HL-60/S4 treated with phorbol 12-myristate 13-acetate at 8.2 ng/mL for 4 days and 3 days (cell line): ENCODE measurements around the gene GAMT.
"Not testable (repeated sequence)": the region's sequence is repeated elsewhere in the genome, so short reads cannot be mapped to it uniquely, and the experiment has no call there.

Source experiments
- in situ Hi-C: fragments of 300-500 bp; cut with MboI; formaldehyde crosslinking; loops from 2 replicates; pipeline ENCODE4 v1.15.0; 2022; ENCODE audit warnings: low sequenced_read_pairs

The GAMT gene

DNA sequence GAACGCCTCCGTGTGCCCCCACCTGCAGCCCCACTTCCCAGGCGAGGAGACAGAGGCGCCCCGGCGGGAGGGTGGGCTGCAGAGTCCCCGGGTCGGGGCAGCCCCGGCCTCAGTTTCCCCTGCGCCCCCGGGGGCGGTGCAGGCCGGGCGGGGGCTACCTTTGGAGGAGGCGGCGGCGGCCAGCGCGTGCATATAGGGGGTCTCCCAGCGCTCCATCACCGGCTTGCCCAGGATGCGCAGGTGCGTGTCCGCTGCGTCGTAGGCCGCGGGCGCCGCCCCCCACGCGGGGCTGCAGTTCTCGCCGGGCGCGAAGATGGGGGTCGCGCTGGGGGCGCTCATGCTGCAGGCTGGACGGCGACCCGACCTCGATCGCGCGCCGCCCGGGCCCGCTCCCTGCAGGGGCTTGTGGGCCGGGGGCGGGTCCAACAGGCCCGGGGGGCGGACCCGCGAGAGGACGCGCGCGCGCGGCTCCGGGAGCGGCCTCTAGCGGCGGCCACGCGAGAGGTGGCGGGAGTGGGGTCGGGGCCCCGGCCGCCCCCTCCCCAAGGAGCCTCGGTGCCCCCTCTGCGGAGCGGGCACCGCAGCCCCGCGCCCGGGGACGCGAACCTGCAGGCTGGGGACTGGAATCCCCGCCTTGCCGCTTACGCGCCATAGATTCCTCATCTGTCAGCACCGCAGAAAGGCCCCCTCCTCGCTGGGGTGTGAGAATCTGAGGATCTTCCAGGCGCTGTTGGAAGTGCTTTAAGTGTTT lies at the start of gene GAMT:
GAMT (minus strand) TSS at position 405 of the 751 bp plus-strand sequence; CDS start at position 339, 66 bp downstream.
- in situ Hi-C loops, result no loop called here

GRCh38 chr19:1449467-1450442 lies 48.4 kb upstream of the GAMT start, which contains the start of gene APC2:
Gene APC2, plus strand, starts transcription at chr19:1450121. Its CDS starts 2,881 bp downstream, at chr19:1453002.
- in situ Hi-C loops, result no loop called here

DNA sequence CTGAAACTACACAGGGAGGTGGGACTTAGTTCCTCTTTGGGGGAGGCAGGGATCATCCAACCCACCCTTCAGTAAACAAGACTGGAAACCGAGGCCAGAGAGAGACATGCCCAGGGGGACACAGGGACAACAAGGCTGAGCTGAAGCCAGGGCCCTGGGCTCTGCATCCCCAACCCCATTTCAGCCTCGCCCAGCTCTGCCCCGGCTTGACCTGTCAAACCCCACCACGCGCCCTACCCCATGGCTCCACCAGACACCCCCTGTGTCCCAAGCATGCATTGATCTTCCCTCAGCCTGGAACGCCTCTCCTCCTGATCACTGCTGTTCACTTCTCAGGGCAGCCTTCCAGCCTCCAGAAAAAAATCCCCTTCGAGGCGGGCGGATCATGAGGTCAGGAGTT lies 46.6 kb upstream of the GAMT start:
- in situ Hi-C loops, result no loop called here

DNA sequence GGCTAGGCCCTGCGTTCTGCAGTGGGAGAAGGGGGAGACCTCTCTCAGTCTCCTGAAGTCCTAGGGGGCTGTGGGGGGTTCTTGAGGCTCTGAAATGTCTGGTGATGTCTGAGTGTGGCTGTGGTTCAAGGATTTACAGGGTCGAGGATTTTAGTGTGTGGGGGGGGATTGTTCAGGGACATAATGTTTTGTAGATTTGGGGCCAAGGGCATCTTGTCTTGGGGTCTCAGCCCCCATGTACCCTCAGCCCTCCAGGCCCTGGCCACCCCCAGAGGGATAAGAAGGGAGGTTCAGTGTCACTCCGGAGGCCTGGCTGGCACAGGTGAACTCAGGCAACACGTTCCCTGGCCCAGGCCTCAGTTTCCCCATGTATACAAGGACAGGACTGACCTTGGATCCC lies 46.2 kb upstream of the GAMT start:
- in situ Hi-C loops, result no loop called here

DNA sequence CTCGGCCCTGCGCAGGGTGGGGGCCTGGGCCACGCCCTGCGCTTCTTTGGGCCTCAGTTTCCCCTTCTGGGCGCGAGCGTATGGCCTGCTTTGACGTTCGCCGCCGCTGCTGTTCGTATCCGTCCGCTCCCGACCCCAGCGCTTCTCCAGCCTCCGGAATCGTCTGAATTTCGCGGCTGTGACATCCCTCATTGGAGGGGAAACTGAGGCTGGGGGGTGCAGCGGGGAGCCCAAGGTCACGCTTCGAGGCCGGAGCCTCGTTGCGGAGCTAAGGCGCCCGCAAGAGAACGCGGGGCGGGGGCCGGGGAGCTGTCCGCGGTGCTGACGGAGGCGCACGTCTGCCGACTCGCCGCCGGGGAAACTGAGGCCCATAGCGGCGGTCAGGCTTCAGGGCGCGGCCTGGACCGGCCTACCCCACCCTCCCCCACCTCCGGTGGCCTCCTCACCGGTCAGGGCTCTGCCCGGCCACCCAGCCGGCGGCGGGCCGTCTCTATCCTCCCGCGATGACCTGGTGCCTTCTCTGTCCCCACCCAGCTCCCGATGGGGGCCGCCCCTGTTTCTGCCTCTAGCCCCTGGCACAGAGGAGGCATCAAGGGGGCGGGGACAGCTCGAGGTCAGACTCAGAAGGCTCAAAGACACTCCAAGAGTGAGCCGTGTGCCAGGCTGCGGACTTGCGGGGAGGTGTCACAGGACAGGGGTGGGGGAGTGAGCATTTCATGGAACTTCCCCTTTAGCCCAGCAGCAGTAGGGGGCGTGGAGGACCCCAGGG lies 45.6 kb upstream of the GAMT start:
- in situ Hi-C loops, result no loop called here

DNA sequence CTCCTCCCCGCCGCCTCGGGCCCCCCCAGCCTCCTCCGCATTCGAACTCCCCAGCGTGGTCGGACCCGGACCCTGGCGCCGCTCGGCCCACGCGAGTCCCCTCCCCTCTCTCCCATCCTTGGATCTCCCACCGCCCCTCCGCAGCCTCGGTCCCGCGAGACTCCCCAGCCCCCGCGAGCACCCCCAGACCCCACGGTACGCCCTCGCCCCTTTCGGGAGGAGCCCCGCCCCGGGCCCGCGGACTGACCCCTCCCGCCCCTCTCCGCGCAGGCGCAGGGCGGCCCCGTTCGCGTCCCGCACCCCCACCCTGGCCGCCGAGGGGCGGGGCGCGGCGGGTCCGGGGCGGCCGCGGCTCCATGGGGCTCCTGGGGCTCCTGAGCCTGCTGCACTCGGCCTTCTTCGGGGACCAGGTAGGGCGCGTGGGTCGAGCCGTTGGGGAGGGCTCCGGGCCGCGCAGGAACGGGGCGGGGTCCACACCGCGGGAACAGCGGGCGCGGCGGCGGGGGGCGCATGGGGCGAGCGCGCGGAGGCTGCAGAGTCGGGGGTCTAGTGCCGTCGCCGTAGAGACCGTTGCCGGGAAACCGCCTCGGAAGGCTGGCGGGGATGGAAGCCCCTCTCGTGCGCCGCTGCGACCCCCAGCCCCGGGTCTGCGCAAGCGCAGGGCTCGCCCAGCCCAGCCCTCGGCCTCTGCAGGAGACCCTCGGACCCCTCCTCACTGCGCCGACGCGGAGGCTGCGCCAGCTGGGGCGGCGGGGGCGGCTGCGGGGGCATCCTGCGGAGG lies 44.8 kb upstream of the GAMT start:
- in situ Hi-C loops, result no loop called here

- in situ Hi-C loops, result no loop called here
Observed at GRCh38 chr19:1445185-1445931, 44.0 kb upstream of the GAMT start.

- in situ Hi-C loops, result no loop called here
Observed at GRCh38 chr19:1441677-1442438, 40.5 kb upstream of the GAMT start.

GRCh38 chr19:1441022-1441426 lies 39.7 kb upstream of the GAMT start:
- in situ Hi-C loops, result no loop called here

- in situ Hi-C loops, result no loop called here
Observed at GRCh38 chr19:1440418-1440801, 39.1 kb upstream of the GAMT start.

- in situ Hi-C loops, result not testable (repeated sequence)
Observed at GRCh38 chr19:1439525-1440417, 38.4 kb upstream of the GAMT start.

- in situ Hi-C loops, result no loop called here
Observed at GRCh38 chr19:1438933-1439354, 37.6 kb upstream of the GAMT start.

GRCh38 chr19:1438035-1438932 lies 36.9 kb upstream of the GAMT start, which contains the start of gene RPS15:
Gene RPS15, plus strand, starts transcription at chr19:1438396. Its CDS starts 30 bp downstream, at chr19:1438426.
- in situ Hi-C loops, result no loop called here

- in situ Hi-C loops, result no loop called here
Observed at GRCh38 chr19:1437609-1438008, 36.3 kb upstream of the GAMT start.

- in situ Hi-C loops, result no loop called here
Observed at GRCh38 chr19:1435378-1435989, 34.1 kb upstream of the GAMT start.

GRCh38 chr19:1434577-1435060 lies 33.3 kb upstream of the GAMT start:
- in situ Hi-C loops, result no loop called here
